PC-3 (cell line): ENCODE data around the gene BAG5.

Source experiments
- CTCF ChIP-seq: fragments of 300-600 bp; sonication (generic); conservative IDR thresholded peaks from 2 replicates; pipeline ENCODE4 v1.5.1; 2017; ENCODE audit warnings: antibody characterized with exemption, low read depth, mild to moderate bottlenecking, low read length
- EZH2 ChIP-seq: fragments of 300-600 bp; sonication (generic); IDR thresholded peaks from one replicate; pipeline ENCODE4 v1.6.1; 2017; ENCODE audit warnings: antibody characterized with exemption, mild to moderate bottlenecking, low read length; ENCODE audit not compliant: unreplicated experiment

- TF ChIP-seq CTCF, result no peak
- TF ChIP-seq EZH2, result no peak
Observed at GRCh38 chr14:103611215-103611614, 48.8 kb upstream of the BAG5 start.
